Activated T-cell treated with anti-CD3 and anti-CD28 coated beads for 4 hours (primary cell): Measurements from ENCODE around the gene LGALS1.

Experiments
- DNase-seq: peaks from one replicate; pipeline ENCODE4 v3.0.0-alpha.2; 2020

Gene LGALS1

DNA sequence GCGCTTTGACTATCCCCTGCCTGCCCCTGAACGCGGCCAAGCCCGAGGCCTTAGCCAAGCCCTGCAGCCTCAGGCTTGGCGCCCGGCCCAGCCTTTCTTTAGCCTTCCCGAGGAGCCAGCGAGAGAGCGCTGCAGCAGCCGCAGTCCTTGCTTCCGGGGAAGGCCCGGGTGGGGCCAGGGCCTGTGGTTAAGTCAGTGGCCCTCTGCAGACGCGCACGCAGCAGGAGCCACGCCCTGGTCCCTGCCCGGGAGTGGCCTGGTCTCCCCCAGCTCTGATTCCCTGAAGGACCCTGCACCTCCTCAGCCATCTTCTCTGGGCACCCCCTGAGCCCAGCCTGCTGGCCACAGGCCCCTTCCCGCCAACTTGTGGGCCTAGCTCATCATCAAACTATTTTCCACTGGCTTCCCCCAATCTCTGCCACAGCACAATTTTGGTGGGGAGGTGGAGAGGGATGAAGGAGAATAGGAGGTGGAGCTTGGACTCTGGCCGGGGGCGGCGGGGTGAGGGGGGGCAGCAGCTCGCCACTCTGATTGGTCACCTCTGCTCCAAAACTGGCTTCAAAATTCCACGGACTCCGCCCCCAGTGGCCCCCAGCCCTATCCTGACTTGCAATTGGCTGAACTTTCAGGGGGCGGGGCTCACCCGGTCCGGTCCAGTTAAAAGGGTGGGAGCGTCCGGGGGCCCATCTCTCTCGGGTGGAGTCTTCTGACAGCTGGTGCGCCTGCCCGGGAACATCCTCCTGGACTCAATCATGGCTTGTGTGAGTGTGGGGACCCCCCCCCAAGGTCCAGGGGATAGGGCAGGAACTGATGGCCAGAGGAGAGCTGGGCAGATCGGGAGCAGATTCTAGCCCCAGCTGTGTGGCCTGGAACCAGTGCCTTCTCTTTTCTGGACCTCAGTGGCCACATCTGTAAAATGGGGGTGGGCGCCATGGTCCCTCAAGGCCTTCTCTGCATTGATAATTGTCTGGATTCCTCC lies at the start of gene LGALS1:
Gene LGALS1 (plus strand): TSS at position 686 of the 979 bp plus-strand sequence. CDS start 67 bp downstream, at position 753.
- no peak for DNase-seq

DNA sequence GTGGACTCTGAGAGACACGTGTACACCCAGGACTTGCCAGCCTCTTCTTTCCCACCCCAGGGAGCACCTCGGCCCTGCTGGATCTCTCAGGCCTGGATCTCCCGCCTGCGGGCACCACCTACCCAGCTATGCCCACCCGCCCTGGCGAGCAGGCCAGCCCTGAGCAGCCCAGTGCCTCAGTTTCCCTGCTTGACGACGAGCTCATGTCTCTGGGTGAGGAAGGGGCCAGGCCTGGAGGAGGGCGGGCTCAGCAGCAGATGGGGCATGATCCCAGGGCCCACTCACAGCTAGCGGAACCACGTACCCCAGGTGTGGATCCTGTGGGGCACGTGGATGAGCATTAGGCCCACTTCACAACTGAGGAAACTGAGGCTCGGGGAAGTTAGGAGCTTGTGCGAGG lies 49.7 kb upstream of the LGALS1 start:
- no peak for DNase-seq

DNA sequence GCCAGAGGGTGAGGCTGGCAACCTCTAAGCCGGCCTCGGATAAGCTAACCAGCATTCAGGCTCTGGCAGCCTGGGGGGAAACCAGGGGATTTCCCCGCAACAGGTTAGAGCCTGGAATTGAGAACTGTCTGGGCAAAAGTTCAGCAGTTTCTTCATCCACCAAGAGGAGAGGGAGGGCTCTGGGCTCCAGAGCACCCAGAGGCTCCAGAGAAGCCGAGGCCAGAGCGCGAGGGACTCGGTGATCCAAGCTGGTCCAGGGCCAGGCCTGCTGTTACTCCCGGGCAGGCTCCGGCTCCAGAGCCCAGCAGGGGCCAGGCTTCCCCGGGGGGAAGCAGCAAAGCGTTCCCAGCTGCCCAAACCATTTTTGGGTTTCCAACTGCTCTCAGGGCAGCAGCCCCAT lies 49.3 kb upstream of the LGALS1 start:
- DNase-seq, result no peak

DNA sequence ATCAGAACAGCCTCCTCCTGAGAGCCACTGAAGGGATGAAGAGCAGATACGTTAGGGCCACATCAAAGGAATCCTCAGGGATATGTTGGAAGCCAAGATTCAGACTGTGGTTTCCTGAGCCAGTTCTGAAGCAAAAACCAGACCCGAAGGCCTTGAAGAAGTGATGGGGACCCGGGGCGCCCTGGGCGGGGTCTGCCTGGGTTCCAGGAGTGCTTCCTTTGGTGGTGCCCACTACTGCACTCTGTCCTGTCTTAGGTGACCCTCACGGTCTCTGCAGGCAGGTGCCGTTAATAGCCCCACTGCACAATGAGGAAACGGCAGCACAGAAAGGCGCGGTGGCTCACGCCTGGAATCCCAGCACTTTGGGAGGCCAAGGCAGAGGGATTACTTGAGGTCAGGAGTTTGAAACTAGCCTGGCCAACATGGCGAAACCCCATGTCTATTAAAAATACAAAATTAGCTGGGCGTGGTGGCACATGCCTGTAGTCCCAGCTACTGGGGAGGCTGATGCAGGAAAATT lies 48.8 kb upstream of the LGALS1 start:
- DNase-seq, result no peak

DNA sequence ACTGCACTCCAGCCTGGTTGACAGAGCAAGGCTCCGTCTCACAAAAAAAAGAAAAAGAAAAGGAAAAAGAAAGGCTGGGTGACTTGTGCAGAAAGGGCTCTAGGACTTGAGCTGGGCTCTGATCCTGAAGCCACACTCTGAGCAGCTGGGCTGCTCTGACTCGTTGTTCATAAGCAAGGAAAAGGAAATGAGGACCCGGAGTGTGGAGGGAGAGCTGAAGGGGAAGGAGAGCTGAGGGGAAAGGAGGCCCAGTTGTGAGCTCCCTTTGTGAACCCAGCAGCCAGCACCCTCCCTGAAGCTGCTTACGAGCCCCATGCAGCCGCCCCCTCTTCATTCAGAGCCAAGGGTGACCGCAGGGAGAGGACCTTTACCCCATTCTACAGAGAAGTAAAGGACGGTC lies 48.3 kb upstream of the LGALS1 start:
- DNase-seq, result no peak

DNA sequence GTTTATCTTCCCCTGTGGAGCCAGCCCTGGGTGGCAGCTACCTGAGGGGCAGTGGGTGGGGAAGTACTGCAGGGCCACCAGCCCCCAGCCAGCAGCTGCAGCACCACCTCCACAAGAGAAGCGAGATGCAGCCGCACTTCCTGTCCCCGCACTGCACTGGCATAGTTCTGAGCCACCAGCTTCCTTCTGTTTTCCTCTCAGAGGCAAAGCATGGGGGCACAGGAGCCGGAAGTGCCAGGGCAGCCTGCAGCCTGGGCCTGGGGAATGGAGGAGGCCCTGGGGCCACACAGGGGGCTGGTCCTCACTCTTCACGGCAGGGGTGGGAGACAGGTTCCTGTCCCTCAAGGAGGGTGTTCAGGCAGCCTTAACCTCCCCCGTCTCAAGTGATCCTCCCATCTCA lies 47.9 kb upstream of the LGALS1 start:
- no peak for DNase-seq

DNA sequence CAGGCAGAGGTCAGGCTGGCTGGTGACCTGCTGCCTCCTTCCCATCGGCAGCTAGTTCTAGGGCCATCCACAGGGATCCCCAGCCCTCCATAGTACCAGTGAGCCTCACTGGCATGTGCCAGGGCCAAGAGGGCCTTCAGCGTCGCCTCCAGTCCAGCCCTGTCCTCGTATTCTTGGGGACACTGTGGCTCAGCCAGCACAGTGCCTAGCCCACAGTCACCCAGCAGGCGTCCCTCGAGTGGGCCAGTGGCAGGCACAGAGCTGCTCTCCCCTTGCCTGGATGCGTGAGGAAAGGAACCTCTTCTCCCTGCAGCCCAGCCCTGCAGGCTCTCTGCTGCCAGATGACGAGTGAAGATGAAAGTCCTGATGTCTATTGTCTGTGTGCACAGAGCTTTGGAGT lies 46.6 kb upstream of the LGALS1 start:
- no peak for DNase-seq

DNA sequence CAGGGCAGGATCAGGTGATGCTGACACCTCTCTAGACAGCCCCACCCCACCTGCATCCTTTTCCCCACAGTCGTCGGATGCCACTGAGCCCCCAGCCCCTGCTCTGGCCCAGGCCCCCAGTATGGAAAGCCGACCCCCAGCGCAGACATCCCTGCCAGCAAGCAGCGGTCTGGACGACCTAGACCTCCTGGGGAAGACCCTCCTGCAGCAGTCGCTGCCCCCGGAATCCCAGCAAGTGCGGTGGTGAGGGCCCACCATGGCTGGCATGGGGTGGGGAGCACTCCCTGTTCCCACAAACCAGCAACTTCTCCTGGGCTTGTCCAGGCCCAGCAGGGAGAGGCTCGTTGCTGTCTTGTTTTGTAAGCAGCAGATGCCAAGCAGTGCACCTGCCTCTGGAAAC lies 45.5 kb upstream of the LGALS1 start:
- no peak for DNase-seq

DNA sequence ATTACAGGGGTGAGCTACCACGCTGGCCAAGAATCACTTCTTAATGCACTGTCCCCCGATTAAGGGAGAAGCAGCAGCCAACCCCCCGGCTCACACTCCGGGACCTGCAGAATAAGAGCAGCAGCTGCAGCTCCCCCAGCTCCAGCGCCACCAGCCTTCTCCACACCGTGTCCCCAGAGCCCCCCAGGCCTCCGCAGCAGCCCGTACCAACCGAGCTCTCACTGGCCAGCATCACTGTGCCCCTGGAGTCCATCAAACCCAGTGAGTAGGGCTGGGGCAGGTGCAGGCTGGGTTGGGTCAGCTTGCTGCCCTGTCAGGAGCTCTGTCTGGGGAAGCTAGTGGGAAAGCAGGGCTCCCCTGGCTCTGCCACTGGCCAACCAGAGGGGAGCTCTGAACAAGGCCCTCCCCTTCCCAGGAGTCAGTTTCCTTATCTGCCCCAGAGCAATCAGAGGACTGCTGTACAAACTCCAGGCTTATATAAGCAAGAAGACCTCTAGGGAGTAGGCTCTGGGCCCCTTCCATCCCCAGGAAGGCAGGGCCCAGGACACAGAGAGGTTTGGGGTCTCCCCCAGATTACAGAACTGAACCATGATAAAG lies 44.5 kb upstream of the LGALS1 start:
- no peak for DNase-seq

DNA sequence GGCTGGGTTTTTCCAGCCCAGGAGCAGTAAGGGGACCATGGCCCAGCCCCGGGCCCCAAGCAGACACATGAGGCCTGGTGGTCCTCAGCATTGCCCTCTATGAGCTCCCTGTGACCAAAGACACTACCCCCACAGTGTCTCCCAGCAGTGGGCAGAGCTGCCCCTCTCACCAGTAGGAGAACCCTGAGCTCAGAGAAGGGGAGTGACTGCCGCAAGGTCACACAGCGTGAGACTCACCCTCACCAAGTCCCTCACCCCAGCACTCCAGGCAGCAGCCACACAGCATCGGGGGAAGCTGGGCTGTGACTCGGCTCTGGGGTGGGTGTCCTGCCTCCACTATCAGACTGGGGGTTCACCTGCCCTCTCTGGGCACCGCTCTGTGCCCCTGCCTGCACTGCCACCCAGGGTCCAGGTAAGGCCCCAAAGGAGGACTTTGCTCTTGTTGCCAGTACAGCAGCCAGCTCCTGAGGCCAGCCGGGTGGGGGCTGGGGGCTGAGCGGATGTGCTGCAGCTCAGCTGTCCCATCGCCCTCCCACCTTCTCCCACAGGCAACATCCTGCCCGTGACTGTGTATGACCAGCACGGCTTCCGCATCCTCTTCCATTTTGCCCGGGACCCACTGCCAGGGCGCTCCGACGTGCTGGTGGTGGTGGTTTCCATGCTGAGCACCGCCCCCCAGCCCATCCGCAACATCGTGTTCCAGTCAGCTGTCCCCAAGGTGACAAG lies 43.8 kb upstream of the LGALS1 start:
- no peak for DNase-seq

DNA sequence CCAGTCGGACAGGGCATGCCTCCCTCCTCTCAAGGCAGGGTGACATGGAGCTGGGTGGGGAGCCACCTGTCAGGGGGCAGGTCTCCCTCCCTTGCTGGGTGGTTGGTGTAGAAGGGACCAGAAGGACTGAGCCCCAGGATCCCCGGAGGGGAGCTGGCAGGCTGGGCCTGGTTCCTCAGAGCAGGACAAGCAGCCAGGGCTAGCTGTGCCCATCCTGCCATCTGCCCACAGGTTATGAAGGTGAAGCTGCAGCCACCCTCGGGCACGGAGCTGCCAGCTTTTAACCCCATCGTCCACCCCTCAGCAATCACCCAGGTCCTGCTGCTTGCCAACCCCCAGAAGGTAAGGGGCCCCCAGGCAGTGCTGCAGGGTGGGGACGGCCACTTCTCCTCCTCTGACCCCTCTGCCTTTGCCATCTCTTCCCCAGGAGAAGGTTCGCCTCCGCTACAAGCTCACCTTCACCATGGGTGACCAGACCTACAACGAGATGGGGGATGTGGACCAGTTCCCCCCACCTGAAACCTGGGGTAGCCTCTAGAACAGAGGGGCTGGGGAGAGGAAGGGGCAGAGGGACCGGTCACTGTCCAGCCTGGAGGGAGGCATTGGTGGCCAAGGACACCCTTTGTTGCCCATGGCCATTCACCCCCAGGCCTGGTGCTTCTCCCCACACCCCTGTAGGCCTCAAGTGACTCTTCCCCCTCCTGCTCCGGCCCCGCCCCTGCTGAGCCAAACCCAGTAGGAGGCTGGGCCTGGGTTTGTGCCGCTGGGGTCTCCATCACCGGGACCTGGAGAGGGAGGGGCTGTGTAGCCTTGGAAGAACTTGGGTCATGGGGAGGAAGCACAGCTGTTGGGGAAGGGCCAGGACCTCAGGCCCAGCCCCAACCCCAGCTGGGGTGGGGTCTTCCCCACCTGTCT lies 43.0 kb upstream of the LGALS1 start:
- no peak for DNase-seq

DNA sequence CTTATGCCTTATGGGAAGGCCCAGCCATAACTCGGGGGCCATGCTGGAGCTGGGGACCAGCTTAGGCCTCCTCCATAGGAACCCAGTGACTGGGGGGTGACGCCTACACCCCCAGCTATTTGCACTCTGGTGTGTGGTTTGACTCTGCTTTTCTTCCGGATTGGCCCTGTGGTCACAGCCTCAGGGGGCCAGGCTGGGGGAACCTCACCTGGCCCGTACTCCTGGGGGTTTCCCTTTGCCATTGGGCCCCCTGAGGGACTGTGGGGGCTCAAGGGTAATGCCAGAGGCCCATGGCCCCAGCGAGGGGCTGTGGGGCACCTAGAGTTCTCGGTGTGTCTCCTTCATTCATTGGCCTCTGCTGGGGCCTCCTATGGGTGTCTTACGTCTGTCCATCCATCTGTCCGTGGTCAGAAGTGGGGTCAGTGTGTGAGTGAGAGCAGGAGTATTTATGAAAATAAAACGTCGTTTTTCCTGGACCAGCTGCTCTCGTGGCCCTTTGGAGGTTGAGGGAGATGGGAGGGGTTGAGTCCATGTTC lies 42.3 kb upstream of the LGALS1 start:
- DNase-seq, result no peak

DNA sequence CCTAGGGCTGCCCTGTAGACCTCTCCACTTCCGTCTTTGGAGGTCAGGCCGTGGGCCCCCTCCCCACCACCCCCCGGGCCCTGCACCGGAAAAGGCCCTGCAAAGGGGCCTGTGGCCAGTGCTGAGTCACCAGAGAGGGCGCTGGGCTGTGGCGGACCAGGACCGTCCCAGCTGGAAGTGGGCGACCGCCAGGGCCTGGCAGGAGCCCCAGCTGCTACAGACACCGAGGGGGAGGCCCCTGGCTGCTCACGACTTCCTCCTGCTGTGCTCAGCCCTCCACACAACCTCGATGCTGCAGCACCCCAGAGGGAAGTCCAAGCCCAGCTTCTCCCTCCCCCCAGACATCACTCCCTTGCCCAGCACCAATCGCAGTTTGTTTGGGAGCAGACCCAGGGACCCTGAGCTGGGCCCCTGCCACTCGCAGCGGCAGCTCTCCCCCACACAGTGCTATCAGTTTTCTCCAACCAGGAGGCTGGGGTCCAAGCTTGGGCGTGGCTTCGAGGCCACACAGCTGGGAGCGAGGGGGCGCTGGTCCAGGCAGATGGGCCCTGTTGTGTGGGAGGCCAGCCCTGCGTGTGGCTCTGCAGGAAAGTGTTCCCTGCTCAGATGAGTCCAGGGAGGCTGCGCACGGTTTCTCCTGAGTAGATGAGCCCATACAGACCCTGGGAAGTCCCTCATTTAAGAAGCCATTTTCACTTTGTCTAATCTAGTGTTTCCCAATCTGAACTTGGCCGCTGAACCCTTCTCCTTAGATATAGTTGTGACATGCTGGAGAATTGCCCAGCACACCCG lies 41.6 kb upstream of the LGALS1 start:
- no peak for DNase-seq

DNA sequence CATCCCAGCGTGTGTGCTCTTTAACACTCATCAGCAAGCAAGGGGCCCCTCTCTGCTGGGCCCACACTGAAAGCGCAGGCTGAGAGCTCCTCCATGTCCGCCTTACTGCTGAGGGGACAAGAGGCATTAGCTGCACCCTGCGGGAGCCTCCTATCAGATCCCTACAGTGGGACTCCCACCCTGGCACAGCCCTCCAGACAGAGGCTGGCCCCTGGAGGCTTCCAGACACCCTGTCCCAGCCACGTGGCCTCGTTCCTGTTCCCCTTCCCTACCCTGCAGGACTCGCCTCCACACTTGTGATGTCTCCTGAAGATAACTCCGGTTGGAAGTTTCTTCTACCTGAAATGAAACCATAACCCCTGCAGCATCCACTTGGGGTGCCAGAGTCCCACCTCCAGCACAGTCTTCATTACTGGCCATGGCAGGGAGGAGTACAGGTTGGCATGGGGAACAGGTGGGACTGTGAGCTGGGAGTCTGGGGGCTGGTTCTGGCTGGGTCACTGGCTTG lies 41.0 kb upstream of the LGALS1 start:
- DNase-seq, result no peak

DNA sequence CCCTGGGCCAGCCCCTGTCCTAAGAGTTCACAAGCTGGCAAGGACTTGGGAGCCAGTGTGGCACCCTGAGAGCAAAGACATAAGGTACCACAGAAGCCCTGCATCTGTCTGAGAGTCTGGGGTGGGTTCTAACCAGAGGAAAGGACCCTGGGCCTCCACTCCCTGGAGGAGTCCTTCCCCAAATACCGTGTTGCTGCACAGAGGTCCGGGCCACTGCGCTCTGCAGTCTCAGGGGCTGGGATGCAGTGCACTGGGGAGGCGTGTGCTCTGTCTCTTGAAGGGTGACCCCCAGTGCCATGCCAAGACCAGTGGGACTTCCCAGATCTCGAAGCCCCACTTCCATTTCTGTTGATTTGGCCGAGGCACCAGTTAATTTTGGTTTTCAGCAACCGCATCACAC lies 40.3 kb upstream of the LGALS1 start:
- no peak for DNase-seq

DNA sequence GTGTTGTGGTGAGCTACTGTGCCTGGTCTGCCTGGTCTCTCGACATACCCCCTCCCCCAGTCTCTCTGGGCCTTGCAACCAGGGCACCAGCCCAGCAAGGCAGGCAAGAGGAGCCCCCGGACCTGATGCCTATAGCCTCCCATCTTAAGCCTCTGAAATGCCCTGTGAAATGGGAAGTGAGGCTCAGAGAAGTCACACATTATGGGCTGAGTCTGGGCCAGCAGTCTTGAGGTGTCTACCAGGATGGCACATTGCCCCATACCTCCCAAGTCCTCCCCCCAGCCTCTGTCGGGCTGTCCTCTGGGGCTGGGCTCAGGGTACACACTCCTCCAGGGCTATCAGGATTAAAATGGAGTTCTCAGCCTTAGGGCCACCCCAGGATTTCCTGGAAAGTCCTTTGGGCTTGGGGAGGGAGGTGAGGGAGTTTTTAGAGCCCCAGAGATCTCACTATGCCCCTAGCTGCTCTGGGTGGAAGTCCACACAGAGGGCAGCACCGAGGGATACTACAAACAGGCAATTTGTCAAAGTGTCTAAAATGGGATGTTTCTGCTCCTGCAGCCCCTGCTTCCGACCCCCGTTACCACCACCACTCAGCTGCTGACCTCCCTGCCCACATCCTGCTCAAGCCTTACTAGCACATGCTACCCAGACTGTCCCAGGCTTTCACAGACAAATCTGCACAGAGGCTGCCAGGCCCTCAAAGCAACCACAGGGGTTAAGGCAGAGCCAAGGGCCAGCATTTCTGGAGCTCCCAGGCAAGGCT lies 39.1 kb upstream of the LGALS1 start:
- DNase-seq, result no peak

DNA sequence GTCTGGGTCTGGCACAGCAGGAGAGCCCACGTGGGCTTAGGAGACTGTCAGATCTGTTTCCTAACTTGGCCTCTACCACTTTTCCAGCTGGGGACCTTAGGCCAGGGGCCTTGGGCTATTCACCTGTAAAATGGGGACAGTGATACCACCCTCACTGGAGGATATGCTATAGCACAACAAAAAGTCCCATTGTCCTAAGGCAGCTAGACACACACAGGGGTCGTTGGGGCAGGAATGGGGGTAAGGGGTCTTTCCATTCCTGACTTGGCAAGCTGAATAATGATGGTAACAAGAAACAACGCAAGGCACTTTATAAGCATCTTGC lies 38.5 kb upstream of the LGALS1 start:
- DNase-seq, result no peak

DNA sequence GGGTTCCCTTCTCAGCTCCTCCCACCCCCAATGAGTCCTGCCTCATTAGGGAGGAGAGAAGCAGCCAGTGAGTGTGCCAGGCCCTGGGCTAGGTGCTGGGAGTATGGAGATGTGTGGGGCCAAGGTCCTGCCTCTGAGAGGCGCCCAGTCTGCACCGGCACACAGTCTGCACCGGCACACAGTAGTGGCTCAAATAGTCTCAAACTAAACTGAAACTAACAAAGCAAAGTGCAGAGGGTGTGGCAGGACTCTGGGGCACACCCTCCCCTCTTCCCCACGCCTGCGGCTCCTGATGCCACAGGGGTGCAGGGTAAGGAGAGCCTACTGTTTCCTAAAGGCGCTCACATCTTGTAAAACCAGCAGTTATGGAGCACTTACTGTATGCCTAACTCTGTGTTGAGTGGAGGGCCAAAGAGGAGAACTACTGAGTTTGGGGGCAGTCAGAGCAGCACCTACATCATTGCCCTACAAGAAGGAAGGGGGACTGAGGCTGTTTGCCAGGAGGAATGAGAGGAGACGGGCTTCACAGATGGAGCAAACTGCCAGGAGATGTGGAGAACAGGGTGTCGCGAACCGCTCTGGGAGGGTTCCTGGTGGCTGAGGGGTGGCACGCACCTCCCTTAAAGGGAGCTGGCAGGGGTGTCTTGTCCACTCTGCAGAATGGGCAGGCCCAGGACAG lies 36.9 kb upstream of the LGALS1 start:
- no peak for DNase-seq

DNA sequence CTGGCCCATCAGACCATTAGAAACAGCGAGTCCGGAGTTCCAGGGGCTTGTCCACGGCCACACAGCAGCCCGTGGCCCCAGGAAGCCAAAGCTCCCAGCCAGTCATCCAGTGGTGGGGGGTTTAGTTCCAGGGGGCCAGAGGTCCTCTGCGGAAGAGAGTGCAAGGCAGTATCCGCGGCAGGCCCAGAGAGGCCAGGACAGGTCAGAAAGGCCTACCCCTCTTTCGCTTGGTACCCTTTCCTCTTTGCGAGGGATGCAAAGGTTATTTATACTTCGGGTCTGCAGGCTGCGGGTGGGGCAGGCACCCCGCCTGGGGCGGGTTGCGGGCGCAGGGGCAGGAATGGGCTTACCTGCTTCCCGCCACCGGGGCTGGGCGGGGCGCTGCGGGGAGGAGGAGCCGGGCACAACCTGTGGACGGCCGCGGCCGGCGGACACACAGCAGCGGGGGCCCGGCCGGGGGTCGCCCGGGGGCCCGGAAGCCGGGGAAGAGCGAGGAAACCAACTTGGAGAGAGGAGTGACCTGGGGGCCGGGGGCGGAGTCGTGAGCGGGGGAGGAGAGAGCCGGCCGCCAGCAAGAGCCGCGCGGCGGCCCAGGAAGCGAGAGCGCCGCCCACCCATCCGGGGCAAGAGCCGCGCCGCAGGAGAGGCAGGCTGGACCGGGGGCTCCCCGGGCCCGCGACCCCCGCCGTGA lies 36.2 kb upstream of the LGALS1 start, which contains the start of gene SH3BP1:
Gene SH3BP1 (plus strand): TSS at position 600 of the 691 bp plus-strand sequence. CDS start 119 bp downstream, outside the sequence.
- peak; percentile 43 for DNase-seq
